ENCODE measurements around the gene PPHLN1.

Gene PPHLN1

DNA sequence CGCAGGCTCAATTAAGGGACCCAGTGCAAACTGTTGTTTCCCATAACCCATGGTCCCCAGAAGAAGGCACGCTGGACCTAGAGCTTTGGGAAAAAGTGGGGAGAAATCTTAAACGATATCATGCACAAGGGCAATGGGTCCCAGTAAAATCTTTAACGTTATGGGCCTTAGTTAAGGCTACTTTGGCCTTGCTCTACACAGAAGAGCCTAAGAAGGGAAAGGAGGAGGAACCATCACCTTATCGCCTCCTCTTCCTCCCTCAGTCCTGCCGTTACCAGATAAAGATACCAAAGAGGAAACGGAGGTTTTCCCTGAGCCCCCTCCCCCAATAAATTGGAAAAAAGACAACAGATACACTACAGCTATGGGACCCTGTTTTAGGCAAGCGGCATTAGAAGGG lies 116.9 kb downstream of the PPHLN1 start:
- no peak for DNase-seq (ENCODE audit: low read depth)

- DNase-seq (ENCODE audit: low read depth): no peak
Measured at GRCh38 chr12:42444192-42444943, 118.4 kb downstream of the PPHLN1 start.

- no peak for DNase-seq (ENCODE audit: low read depth)
Measured at GRCh38 chr12:42445891-42446290, 119.9 kb downstream of the PPHLN1 start.

DNA sequence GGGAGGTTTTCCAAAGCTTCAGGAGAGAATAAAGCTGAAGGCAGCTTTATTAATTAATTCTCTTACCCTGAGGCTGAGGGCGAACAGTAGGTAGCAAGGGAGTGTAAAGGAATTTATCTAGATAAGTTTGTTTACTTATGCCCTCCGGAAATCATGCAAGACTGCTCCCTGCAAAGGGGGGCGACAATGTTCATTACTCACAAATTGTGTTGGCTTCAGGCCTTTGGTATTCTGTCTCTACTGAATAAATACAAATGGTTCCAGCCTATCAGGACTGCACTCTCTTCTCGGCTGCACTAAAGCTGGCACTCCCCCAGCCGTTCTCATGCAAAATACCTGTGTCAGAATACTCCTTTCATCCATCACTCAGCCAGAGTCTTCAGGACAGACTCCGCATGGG lies 120.8 kb downstream of the PPHLN1 start:
- DNase-seq (ENCODE audit: low read depth): peak; percentile 25

DNA sequence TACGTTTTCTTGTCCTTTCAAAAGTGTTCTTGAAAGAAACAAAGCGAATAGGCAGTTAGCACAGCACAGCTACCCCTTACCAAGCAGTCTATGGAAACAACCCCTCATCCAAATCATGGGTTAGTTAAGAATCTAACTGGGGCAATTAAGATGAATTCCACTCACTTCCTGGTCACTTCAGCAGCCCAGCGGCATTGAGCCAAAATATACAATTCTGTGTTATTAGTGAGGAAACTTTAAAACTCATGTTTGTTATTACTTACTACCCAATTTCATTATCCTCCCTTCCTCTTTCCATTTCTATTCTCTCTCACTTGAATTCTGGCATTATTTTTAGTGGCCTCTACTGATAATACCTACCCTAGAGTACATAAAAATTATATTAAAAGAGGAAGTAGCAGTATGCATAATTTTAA lies 121.4 kb downstream of the PPHLN1 start:
- peak; percentile 64 for DNase-seq (ENCODE audit: low read depth)

DNA sequence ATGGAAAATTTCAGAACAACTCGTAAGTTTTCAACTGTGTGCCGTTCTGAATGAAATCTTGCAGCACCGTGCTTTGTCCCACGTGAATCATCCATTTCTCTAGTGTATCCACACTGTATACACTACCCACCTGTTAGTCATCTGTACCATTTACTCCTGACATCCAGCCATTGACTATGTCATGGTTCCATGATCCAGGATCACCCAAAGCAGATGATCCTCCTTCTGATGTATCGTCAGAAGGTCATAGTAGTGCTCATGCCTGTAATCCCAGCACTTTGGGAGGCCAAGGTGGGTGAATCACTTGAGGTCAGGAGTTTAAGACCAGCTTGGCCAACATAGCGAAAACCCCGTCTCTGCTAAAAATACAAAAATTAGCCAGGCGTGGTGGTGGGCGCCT lies 122.9 kb downstream of the PPHLN1 start:
- no peak for DNase-seq (ENCODE audit: low read depth)

- DNase-seq (ENCODE audit: low read depth): peak; percentile 15
Measured at GRCh38 chr12:42450248-42450647, 124.3 kb downstream of the PPHLN1 start.

- no peak for DNase-seq (ENCODE audit: low read depth)
Measured at GRCh38 chr12:42458575-42458974, 132.6 kb downstream of the PPHLN1 start.

DNA sequence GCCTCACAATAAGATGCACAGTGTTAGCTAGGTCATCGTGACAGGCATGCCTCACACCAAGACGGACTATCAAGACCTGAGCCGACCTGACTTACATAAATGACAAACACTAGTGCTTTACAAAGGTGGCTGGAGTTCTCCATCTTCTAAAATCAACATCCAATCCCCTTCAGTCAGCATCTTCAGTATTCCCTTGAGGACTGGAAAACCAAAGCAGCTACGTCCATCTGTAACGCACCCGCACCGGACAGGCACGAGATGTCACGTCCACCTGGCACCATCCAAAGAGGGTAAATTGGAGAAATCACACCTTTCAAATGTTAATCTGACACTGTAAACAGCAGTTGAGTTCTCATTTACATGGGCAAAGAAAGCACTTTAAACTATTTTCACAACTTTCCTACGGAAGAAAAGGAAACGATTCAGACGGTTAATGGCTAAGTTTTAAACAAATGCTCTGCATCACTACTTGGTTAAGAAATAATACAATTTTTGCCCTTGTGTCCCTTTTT lies 133.4 kb downstream of the PPHLN1 start:
- no peak for DNase-seq (ENCODE audit: low read depth)

DNA sequence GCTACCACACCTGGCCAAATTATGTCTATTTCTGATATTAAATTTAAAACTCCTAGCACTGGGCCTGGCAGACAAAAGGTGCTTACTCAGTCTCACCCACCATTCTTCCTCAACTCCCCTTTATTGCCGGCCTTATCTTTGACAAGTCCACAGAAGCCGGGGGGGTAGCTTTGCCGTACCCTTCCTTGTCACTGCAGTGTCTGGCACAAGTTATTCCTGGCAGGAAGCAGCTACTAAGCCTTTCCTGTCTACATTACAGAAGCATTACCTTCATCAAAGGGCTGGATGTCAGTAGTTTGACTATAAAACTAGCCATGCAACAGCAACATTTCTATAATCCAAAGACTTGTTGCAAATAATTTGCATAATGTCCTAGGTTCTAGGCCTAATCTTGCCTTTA lies 136.5 kb downstream of the PPHLN1 start:
- no peak for DNase-seq (ENCODE audit: low read depth)

GRCh38 chr12:42463671-42464070 lies 137.7 kb downstream of the PPHLN1 start:
- DNase-seq (ENCODE audit: low read depth): no peak

DNA sequence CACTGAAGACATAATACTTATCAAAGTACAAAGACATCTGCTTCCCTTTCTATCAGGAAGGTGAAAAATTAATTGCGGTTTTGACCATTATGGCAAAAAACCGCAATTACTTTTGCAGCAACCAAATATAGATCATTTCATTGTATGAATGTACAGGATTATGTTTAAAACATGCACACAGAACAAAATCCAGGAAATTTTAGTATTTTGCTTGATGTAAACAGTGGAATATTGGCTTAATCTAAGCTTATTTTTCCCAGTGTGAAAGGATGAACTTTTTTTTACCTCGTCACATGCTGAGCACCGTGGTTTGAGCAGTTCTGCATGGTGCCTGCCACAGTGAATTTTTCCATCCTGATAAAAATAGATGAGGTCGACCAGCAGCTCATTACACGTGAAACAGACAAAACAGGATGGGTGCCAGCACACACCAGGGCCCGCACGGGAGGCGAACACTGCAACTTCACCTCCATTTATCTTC lies 142.4 kb downstream of the PPHLN1 start:
- no peak for DNase-seq (ENCODE audit: low read depth)

- DNase-seq (ENCODE audit: low read depth): no peak
Measured at GRCh38 chr12:42468921-42469320, 143.0 kb downstream of the PPHLN1 start.

DNA sequence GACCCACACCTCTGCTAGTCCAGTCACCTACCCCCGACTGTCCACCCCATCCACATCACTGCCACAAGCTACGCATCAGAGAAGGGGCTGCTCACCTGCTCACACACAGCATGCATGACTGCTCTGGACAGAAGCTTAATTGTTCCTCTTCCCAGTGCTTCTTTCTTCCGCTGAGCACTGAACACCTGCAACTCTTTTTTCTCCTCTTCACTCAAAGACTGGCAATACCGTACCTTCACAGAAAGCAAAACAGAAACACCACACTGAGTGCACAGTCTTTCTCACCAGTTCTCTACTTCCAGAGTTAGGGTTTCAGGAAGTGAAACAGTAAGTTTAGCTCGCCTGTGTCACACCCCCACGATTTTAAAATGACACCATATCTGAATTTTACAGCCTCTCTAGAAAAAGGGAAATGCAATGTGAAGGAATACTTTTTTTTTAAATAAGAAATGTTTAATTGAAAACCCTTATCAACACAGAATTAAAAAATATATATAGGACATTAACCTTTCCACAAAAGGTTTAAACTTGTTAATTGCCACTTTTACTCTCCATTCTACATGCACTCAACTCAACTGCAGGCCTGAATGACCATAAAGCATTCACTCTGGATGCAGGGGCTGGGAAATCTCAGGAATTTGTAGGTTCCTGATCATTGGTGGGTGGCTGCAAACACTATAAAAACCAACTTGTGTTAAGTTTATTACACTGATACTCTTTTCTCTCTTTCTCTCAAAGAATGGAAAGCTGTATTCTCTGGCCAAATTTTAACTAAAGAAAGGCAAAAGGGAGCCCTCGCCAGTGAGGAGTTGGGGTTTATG lies 143.6 kb downstream of the PPHLN1 start:
- DNase-seq (ENCODE audit: low read depth): no peak

DNA sequence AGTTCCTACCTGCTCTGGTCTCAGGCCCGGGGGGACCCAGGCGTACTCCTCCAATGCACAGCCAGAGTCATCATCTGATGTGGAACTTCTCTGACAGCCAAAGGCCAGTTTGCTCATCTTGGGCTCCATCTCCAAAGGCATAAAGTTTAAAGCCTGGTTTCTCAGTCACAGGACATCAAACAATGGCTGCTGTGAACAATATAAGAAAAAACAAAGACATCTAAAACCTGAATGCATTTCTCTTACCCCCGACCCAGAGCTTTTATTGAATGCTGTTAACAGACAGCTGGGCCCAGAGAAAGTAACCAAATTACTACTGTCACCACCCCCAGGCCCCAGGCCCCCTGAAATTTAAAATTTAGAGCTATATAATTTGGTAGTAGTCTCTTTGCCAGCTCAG lies 146.4 kb downstream of the PPHLN1 start:
- no peak for DNase-seq (ENCODE audit: low read depth)

GRCh38 chr12:42473130-42473529 lies 147.2 kb downstream of the PPHLN1 start:
- DNase-seq (ENCODE audit: low read depth): peak; percentile 85

GRCh38 chr12:42473561-42473960 lies 147.6 kb downstream of the PPHLN1 start:
- DNase-seq (ENCODE audit: low read depth): peak; percentile 51

DNA sequence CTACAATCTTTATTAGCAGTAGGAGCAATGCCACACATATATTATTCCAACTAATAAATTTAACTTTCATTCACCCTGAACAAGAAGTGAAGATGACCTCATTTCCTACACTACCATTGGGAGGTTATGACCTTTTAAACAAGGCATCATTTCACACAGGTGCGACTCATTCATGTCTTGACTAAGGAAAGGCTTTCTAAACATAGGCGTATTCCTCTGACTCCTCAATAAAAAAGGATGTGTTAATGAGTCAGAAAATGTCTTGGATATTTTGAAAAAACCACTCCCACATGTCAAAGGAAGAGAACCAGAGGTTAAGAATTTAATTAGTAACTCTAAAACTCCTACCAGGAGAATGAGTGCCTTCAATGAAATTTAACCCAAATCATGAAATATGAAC lies 148.4 kb downstream of the PPHLN1 start:
- DNase-seq (ENCODE audit: low read depth): peak; percentile 61

GRCh38 chr12:42475106-42475505 lies 149.1 kb downstream of the PPHLN1 start:
- DNase-seq (ENCODE audit: low read depth): no peak

DNA sequence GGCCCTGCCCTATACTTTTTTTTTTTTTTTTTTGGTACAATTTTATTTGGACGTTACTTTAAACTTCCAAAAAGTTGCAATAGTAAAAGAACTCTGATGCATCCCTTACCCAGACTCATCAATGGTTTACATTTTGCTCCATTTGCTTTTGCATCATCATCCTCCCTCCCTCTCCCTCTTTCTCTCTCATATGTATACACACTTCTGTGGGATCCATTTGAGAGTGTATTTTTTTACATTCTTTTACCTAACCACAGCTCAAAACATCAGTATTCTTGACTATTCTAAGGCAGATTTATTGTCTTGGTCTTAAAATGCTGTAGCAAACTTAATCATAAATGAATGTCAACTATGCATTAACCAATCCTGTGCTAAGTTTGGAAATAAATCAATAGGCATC lies 152.0 kb downstream of the PPHLN1 start:
- peak; percentile 49 for DNase-seq (ENCODE audit: low read depth)

GRCh38 chr12:42481368-42481767 lies 155.4 kb downstream of the PPHLN1 start:
- DNase-seq (ENCODE audit: low read depth): no peak

- peak; percentile 44 for DNase-seq (ENCODE audit: low read depth)
Measured at GRCh38 chr12:42482041-42482747, 156.2 kb downstream of the PPHLN1 start.

Measured in EH (cell line).